SH-SY5Y (cell line): ENCODE measurements around the gene TMEM117.

Source experiments
- GATA2 ChIP-seq: IDR thresholded peaks from 2 replicates; pipeline ENCODE4 v1.6.1; 2011; ENCODE audit warnings: mild to moderate bottlenecking, low read depth, low read length
- GATA3 ChIP-seq: IDR thresholded peaks from 2 replicates; pipeline ENCODE4 v1.6.1; 2011; ENCODE audit warnings: low read depth, mild to moderate bottlenecking, low read length, moderate library complexity

- TF ChIP-seq GATA3 = no peak
- no peak for TF ChIP-seq GATA2
Measured at GRCh38 chr12:44021471-44021971, 185.6 kb downstream of the TMEM117 start.
